COR-L47 (cell line): Measurements from ENCODE around the gene CAMK2B.

ENCODE experiments used
- DNase-seq: peaks from one replicate; lab custom pipeline; 2025; lab: John Stamatoyannopoulos, UW

The CAMK2B gene

GRCh38 chr7:44286618-44287487 lies 38.5 kb downstream of the CAMK2B start:
- DNase-seq: no peak

GRCh38 chr7:44286182-44286617 lies 39.2 kb downstream of the CAMK2B start:
- DNase-seq: no peak

- no peak for DNase-seq
Measured at GRCh38 chr7:44285561-44285960, 39.8 kb downstream of the CAMK2B start.

GRCh38 chr7:44284881-44285541 lies 40.4 kb downstream of the CAMK2B start:
- DNase-seq: no peak

- no peak for DNase-seq
Measured at GRCh38 chr7:44284216-44284615, 41.2 kb downstream of the CAMK2B start.

- no peak for DNase-seq
Measured at GRCh38 chr7:44283381-44284211, 41.8 kb downstream of the CAMK2B start.

- no peak for DNase-seq
Measured at GRCh38 chr7:44282601-44283171, 42.7 kb downstream of the CAMK2B start.

- no peak for DNase-seq
Measured at GRCh38 chr7:44281811-44282600, 43.4 kb downstream of the CAMK2B start.

- DNase-seq: no peak
Measured at GRCh38 chr7:44280993-44281721, 44.2 kb downstream of the CAMK2B start.

GRCh38 chr7:44280636-44280992 lies 44.8 kb downstream of the CAMK2B start:
- DNase-seq: no peak

GRCh38 chr7:44279731-44280505 lies 45.5 kb downstream of the CAMK2B start:
- DNase-seq: no peak

GRCh38 chr7:44279286-44279685 lies 46.1 kb downstream of the CAMK2B start:
- DNase-seq: no peak

- DNase-seq: no peak
Measured at GRCh38 chr7:44278451-44279161, 46.8 kb downstream of the CAMK2B start.

GRCh38 chr7:44277851-44278250 lies 47.5 kb downstream of the CAMK2B start:
- DNase-seq: peak; percentile 1

GRCh38 chr7:44277391-44277790 lies 48.0 kb downstream of the CAMK2B start:
- DNase-seq: no peak

GRCh38 chr7:44276571-44277221 lies 48.7 kb downstream of the CAMK2B start:
- no peak for DNase-seq

- DNase-seq: peak; percentile 43
Measured at GRCh38 chr7:44275957-44276570, 49.3 kb downstream of the CAMK2B start.

- DNase-seq: no peak
Measured at GRCh38 chr7:44275146-44275545, 50.2 kb downstream of the CAMK2B start.
